ENCODE data around the gene DNAJA3.

GRCh38 chr16:4386451-4386805, 39.2 kb upstream of the DNAJA3 start:
- TF ChIP-seq CTCF (conservative IDR thresholded peaks at IDR 0.05; ENCODE audit: low read depth, low read length) (no peak), USF2 (IDR thresholded peaks at IDR 0.05; ENCODE audit: low read depth, low read length) (no peak), SMC3 (IDR thresholded peaks at IDR 0.05; ENCODE audit: low read depth, low read length) (no peak), POLR2A (IDR thresholded peaks at IDR 0.05; ENCODE audit: low read depth, low read length) (no peak; the same call in 1 of the 2 replicates), BHLHE40 (IDR thresholded peaks at IDR 0.05; ENCODE audit: low read depth, low read length) (no peak), MXI1 (IDR thresholded peaks at IDR 0.05; ENCODE audit: borderline replicate concordance, low read depth, low read length) (no peak)
